Measurements from ENCODE around the gene CDH4.
"Not testable (repeated sequence)": the region's sequence is repeated elsewhere in the genome, so short reads cannot be mapped to it uniquely, and the experiment has no call there.

The CDH4 gene

DNA sequence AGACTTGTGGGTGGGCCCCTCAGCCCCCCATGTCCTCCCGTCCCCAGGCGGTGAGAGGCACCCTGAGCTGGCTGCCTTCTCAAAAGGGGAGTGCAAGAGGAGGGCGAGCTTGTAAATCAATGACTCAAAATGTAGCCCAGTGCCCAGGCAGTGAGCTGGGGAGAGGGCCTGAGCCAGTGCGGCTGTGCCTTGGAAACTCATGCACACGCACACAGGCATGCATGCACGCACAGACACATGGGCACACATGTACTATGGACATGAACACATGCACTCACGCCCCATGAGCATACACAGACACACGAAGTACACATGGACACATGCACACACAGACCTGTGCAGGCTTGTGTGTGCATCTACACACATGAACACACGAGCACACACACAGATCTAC, 680.1 kb downstream of the CDH4 start:
- no peak for DNase-seq

DNA sequence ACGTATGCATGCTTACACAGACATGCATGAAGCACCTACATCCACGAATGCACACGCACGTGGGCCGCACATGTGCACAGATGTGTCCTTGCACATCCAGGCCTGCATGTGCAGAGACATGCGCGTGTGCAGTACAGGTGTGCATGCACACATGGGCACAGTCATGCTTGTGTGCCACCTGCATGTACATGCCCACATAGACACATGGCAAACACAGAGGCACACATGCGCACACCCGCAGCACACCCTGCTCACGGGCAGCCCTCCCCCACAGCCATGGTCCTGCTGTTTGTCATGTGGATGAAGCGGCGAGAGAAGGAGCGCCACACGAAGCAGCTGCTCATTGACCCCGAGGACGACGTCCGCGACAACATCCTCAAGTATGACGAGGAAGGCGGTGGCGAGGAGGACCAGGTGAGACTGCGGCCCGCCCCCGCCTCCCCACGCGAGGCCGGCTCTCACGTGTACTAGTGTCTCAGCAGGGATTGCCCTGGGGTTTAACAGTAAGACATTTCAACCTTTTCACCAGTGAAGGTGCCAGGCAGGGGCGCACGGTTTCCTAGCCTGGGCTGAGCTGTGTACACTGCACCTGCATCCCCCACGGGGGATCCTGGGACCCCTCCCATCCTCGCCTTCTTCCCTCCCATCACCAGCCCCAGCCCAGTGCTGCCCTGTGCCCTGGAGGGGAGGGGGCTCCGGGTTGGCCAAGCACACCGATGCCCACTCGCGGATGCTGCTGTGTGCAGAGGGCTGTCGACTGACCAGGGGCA, 680.8 kb downstream of the CDH4 start:
- DNase-seq, result no peak

DNA sequence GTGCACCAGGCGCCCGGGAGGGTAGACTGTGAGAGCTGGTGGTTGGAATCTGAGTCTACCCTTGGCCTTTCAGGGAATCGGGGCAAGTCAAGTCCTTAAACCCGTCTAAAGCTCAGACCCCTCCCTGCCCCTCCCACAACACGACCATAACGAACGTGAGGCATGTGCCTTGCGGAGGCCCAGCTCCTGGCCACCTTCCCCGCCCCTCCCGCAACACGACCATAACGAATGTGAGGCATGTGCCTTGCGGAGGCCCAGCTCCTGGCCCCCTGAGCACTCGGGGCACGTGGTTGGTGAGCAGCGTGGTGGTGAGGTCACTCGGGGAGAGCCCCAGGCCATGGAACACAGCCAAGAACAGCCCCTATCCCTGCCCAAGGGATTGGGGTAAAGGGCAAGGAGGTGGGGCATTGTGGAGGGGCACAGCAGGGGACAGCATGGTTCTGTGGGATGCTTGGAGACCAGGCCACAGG, 681.5 kb downstream of the CDH4 start:
- no peak for DNase-seq

DNA sequence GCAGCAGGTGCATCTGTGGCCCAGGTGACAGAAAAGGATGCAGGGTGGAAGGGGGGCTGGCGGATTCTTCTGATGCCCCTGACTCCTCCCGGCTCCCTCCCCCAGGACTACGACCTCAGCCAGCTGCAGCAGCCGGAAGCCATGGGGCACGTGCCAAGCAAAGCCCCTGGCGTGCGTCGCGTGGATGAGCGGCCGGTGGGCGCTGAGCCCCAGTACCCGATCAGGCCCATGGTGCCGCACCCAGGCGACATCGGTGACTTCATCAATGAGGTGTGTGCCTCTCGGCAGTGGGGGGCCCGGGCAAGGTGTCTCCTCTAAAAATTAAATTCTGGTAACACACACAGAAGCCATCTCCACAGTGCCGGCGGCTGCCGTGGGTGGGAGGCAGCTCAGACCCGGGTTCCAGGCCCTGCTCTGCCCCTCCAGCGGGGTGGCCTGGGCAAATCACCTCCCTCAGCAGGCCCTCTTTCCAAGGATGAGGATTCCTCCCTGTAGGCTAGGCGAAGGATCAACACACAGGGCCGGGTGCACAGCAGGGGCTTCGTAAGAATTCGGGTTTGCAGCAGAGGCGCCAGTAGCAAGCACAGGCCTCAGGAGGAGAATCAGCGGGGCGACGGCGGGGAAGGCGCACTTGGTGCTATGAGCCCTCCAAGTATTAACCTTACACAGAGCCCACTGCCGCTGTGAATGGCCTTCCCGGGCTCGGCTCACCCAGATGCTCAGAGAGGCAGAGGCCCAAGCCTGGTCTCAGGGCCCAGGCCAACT, 682.1 kb downstream of the CDH4 start:
- DNase-seq, result no peak

DNA sequence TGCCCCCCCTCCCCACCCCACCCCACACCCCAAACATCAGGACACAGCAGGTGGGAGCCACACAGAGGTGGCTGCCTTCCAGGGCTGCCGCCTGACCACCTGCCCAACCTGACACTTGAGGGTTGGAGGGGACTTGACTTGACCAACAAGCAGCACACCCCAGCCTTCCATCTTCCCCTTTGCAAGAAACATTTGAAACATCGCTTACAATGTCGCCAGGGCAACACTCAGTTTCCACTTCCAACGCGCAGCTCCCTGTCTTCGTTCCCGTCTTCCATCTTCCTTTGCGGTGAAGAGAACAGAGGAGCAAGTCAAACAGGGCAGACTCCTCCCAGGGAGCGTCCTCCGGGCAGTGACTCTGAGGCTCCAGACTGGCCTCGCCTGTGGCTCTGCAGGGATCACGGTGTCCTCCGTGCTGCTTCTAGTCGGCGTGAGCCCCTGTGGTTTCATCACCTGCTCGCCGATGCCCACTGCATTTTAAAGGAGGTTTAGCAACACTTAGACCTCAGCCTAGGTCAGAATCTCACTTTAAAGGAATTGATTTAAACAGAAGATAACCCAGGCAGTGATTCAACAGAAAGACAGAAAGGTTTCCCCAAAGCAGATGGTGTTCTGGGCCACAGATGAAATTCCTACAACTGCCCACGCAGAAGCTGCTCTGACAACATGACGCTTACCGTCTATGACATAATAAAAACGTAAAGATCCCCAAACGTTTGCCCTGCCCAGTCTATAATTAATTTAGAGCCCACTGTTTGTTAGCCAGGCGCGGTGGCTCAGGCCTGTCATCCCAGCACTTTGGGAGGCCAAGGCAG, 682.9 kb downstream of the CDH4 start:
- DNase-seq, result no peak

DNA sequence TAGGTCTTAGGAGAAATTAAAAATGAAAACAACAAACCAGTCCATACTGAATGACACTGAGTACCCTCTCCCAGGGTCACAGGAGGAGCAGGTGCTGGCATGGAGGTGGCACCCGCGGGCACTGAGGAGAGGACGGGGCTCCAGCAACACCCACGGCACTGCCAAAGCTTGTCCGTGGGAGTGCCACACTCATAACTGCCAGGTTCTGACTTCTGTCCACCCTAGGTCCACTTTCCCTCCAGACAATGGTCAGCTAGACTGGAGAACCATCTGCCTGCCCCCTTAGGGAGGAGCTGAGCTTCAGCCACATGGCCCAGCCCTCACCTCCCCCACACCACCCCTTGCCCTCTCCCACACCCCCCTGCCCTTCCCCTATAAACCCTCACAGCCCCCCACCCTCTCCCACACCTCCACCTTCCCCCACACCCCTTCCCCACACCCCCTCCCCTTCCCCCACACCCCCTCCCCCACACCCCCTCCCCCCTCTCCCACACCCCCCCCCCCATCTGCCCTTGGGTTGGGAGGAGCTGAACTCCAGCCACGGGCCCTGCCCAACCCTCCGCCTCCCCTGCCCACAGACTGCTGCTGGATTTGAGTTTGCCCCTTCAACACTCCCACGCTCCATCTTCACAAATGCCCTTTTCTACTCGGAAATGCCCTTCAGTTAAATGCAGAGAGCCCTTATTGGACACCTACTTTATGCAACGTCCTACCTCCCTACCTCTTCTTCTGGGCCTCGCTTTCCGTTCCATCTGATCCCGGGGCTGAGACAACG, 684.1 kb downstream of the CDH4 start:
- DNase-seq, result no peak

DNA sequence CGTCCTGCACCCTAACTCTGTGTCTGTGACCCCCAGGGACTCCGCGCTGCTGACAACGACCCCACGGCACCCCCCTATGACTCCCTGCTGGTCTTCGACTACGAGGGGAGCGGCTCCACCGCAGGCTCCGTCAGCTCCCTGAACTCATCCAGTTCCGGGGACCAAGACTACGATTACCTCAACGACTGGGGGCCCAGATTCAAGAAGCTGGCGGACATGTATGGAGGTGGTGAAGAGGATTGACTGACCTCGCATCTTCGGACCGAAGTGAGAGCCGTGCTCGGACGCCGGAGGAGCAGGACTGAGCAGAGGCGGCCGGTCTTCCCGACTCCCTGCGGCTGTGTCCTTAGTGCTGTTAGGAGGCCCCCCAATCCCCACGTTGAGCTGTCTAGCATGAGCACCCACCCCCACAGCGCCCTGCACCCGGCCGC, 684.7 kb downstream of the CDH4 start:
- no peak for DNase-seq

DNA sequence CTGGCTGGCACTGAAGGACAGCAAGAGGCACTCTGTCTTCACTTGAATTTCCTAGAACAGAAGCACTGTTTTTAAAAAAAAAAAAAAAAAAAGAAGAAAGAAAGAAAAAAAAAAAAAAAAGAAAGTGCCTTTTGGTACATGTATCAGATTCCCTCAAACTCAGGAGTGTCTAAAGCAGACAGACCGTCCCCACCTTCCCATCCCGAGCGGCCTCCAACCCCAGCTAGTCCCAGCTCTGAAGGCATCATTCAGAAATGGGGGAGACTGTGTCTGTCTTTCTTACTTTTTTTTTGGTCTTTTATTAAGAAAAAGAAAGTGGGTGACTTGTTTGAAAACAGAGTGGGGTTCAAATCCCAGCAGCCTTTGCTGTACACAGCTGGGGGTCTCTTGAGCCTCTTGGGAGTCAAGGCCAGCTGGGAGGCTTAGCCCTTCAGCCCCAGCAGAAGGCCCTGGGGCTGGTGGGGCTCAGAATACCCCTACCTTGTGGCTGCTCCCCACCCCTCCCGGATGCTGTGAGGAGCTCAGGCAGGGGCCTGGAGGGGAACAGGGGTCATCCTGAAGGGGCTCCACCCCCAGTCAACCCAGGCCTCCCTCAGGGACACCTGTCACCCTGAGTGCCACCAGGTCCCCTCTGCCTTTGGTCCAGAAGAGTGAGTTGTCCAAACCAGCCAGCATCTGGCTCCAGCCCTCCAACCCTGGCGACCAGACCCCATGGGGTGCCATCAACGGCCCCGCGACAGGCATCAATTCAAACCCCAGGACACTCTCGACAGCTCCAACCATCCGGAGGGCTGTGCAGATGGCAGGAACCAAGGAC, 685.3 kb downstream of the CDH4 start:
- DNase-seq, result no peak

DNA sequence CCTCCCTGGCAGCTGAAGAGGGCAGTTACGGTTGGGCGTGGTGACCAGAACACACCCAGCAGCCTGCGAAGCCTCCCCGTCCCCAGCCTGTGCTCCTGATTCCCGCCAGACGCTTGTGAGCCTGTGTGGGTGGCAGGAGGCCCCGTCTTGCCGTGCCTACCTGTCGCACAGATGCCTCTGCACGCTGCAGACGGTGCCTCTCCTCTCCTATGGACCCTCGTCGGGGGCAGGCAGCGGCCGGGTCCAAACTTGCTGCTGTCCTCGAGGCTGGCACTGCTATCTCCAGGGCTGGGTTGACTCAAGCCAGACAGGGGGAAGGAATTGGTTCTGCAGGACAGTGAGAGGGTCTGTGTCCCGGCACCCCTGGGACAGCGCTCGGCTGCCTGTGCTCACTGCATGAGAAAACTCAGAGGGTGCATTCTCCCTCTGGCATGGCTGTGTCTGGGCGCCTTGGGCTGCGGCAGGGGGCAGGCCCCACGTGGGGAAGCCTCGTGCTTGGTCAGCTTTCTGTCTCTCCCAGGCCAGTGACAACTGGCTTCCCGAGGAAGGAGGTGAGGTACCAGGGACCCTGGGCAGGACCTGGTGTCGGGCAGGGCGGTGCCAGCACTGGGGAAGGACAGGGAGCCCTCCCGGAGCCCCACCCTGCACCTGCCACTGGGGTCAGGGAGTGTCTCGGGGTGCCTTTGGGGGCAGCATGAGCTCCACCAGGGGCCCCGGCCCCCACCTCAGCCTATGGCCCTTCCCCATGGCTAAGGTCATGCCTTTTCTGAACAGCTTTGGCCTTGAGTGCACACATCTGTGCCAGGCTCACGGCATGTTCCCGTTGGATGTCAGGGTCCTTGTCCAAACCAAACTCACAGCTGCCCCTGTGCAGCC, 686.1 kb downstream of the CDH4 start:
- DNase-seq, result no peak

DNA sequence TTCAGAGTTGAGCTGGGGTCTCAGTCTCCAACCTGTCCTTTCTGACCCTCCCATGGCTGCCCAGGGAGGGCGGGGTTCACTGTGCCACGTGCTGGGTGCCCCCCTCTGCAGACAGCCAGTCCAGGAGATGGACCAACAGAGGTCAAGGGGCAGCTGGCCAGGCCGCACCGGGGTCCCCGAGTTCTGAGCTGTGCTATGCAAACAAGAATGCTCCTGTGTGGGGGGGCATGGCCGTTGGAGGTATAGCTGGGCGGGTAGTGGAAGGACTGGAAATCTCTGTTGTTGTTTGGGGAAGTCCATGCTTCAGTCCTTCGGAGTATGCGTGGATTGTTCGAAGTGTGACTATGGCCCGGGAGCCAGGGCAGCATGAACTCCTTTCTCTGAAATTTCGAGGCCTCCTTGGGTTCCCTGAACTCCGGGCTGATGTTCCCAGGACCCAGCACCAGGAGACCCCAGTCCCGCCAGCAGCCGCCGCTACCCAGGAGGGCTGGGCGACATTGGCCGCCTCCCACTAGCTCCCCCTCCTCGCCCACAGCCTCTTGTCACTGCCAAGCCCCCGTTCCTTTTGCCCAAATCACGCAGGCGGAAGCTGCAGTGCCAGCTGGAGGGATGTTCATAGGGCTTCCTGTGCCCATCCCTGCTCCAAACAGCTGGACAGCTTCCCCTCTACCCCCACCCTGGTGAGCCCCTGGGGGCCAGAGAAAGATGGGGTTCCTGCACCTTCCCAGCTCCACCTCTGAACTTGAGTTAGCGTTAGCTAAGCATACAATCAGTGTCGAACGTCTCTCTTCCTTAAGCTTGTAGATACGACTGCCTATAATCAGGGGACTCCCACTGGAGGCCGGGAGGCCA, 687.0 kb downstream of the CDH4 start:
- DNase-seq, result no peak

DNA sequence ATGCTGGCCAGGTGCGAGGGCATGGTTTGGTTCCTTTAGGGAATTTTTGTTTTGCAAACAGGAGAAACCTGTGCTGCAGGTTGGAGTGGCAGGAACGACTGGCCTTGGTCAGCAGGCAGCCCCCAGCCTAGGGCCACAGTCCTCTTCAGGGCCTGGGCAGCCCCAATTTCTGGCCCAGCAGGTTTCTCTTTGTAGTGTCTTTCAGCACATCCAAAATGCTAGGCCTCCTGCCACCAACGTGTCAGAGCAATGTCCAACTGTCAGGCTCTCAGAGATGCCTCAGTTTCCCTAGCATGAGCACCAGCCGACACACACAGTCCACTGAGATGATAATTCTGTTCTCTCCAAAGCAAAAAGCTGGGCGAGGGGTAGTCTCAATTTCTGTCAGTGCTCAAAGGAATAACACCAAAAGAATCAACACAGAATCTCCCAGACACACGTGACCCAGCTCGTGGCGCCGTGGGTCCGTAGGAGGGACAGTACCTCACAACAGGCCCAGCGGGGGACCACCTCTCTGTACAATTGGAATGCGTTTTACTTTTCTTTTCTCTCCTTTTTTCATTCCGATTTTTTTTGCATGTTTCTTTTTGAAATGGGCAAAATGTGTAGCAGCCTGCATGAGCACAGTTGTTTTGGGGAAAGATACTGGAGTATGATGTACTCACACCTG, 687.8 kb downstream of the CDH4 start:
- DNase-seq, result no peak

DNA sequence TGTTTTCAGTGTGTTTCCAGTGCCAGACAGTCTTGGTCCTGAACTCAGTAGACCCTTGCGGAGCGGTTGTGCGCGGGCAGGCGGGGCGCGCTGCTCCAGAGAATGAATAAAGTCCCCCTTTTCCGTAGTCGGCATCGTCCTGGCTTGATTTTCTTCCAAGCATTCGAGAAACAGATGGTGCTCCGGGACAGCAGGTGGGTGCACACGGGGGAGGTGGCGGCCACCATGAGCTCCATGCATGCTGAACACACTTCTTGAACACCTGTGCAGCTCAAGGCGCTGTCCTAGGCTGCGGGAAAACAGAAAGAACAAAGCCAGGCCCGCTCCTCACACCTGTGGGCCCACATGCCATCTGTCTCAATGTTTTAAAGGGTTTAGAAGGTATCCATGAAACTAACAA, 688.4 kb downstream of the CDH4 start:
- no peak for DNase-seq

DNA sequence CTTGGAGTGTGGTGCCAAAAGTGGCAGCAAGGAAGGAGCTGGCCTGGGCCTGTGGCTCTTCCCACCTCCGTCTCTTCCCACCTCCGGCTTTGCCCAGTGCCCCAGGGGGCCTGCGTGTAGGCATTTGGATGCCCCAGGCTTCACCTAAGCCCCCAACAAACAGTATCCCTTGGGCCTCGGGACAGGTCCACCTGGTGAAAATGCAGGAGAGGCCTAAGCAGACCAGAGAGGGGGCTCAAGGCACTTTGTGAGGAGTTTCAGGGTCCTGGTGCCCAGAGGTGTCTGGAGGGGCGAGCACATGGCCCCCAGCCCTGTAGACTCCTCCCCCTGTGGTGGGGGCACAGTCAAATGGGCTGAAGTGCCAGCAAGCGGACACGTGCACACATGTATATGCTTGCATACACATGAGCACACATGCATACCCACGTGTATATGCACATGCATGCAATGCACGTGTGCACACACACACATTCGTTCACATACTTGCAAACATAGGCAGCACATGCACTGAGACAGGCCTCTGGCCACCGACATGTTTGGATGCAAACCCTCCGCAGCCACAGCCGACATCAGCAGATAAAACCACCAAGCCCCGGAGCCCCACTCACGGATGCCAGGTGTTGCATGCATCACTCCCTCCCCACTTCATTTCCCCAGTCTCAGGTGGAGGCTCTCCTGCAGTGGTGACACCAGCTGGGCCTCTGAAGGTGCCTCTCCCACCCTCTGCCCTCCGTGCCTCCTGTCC, 689.1 kb downstream of the CDH4 start:
- DNase-seq, result no peak

DNA sequence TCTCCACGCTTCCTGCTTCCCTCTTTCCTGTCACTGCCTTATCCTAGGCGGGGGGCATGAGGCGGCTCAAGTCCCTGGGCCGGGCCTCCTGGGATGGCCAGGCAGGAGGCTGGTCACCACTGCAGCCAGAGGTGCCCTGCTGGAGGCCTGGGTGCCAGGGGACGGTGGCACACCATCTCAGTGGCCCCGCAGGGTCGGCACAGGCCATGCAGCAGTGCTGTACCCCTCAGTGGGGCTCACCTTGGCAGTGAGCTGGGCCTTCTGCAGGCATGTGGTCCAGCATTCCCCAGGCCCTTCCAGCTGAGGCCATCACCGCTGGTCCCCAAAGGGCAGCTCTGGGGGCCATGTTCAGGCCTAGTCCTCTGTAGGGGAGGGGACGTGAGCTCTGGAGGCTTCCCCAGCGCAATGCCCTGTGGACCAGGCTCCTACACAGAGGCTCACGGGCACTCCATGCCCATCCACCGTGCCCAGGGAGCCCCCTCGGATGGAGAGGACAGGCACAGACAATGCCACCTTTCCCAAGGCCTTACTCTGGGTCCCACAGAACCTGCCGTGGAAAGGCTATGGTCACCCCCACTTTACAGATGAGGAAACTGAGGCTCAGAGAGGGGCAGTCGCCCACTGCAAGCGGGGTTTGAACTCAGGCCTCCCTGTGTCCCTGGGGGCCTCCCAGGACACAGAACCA, 689.8 kb downstream of the CDH4 start:
- no peak for DNase-seq

DNA sequence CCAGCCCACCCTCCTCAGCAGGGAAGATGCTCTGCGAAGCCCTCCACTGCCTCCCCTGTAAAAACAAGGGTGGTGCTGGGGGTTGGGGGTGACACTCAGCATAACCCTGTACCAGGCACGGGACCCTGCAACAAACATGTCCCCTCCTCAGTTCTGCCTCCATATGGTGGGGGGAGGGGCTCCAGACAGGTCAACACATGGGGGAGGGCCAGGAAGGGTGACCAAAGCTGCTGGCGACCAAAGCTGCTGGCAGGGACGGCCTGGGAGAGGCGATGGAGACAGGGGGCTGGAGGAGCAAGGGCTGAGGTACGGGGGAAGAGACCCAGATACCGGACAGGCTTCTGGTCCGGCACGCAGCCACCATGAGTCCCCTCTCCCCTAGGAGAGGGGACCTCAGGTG, 690.5 kb downstream of the CDH4 start:
- DNase-seq, result no peak

DNA sequence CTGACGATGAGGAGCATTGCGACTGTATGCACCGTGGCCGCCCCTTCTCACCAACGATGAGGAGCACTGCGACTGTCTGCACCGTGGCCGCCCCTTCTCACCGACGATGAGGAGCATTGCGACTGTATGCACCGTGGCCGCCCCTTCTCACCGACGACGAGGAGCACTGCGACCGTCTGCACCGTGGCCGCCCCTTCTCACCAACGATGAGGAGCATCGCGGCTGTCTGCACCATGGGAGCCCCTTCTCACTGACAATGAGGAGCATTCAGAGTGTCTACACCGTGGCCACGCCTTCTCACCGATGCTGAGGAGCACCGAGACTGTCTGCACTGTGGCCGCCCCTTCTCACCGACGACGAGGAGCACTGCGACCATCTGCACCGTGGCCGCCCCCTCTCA, 692.9 kb downstream of the CDH4 start:
- DNase-seq, result not testable (repeated sequence)

DNA sequence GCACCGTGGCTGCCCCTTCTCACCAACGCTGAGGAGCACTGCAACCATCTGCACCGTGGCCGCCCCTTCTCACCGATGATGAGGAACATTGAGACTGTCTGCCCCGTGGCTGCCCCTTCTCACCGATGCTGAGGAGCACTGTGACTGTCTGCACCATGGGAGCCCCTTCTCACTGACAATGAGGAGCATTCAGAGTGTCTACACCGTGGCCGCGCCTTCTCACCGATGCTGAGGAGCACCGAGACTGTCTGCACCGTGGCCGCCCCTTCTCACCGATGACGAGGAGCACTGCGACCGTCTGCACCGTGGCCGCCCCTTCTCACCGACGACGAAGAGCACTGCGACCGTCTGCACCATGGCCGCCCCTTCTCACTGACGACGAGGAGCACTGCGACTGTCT, 693.4 kb downstream of the CDH4 start:
- not testable (repeated sequence) for DNase-seq

DNA sequence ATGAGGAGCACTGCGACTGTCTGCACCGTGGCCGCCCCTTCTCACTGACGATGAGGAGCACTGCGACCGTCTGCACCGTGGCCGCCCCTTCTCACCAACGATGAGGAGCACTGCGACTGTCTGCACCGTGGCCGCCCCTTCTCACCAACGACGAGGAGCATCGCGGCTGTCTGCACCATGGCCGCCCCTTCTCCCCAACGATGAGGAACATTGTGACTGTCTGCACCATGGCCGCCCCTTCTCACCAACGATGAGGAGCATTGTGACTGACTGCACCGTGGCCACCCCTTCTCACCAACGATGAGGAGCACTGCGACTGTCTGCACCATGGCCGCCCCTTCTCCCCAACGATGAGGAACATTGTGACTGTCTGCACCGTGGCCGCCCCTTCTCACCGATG, 696.0 kb downstream of the CDH4 start:
- not testable (repeated sequence) for DNase-seq

All from NCI-H510A treated with DMSO at 0.1 percent for 48 hours (cell line).